ENCODE results near the gene CDH4. TPM values are rescaled to one million over a fixed set of nuclear protein-coding genes. Genes with fewer than 3 reads are reported as not detected.

The CDH4 gene
- total RNA-seq, 1 donor from 2014 or later: not detected

- H3K4me3 Mint-ChIP-seq: no peak overlapping the region
- no peaks in the 10 kb centered on the region for H3K27me3 Mint-ChIP-seq
- H3K4me1 Mint-ChIP-seq: no peaks in the 10 kb centered on the region
- peaks cover 1% of the 10 kb centered on the region for H3K9me3 Mint-ChIP-seq
- H3K36me3 Mint-ChIP-seq (ENCODE audit: low read depth): no peaks in the 10 kb centered on the region
- no peak for TF ChIP-seq CTCF (IDR thresholded peaks at IDR 0.05)
- ChIA-PET POLR2A (no interaction called here), CTCF (no interaction called here)
- H3K27ac Mint-ChIP-seq: no peak overlapping the region
- intact Hi-C loops (cut with micrococcal nuclease): no loop called here
- no peak for DNase-seq
- no peak for ATAC-seq (ENCODE audit: low read depth)
Observed at GRCh38 chr20:61513124-61514017, 261.3 kb downstream of the CDH4 start.

- Mint-ChIP-seq H3K27ac (no peak overlapping the region), H3K9me3 (peaks cover 6% of the 10 kb centered on the region), H3K4me3 (no peak overlapping the region), H3K36me3 (ENCODE audit: low read depth) (no peaks in the 10 kb centered on the region), H3K4me1 (no peaks in the 10 kb centered on the region), H3K27me3 (no peaks in the 10 kb centered on the region)
- ChIA-PET POLR2A (no interaction called here), CTCF (no interaction called here)
- ATAC-seq (ENCODE audit: low read depth): no peak
- no peak for TF ChIP-seq CTCF (IDR thresholded peaks at IDR 0.05)
- no peak for DNase-seq
- intact Hi-C loops (cut with micrococcal nuclease): no loop called here
Observed at GRCh38 chr20:61514018-61514365, 261.9 kb downstream of the CDH4 start.

GRCh38 chr20:61514396-61514795 lies 262.3 kb downstream of the CDH4 start:
- Mint-ChIP-seq H3K9me3 (peaks cover 6% of the 10 kb centered on the region), H3K4me1 (no peaks in the 10 kb centered on the region), H3K27me3 (no peaks in the 10 kb centered on the region), H3K36me3 (ENCODE audit: low read depth) (no peaks in the 10 kb centered on the region), H3K4me3 (no peak overlapping the region), H3K27ac (no peak overlapping the region)
- POLR2A ChIA-PET: no interaction called here
- DNase-seq (no peak), ATAC-seq (ENCODE audit: low read depth) (no peak)
- CTCF ChIA-PET: no interaction called here
- intact Hi-C loops (cut with micrococcal nuclease): no loop called here
- TF ChIP-seq CTCF (IDR thresholded peaks at IDR 0.05): no peak

- ATAC-seq (ENCODE audit: low read depth) (no peak), DNase-seq (no peak)
- TF ChIP-seq CTCF (IDR thresholded peaks at IDR 0.05): no peak
- peaks cover 6% of the 10 kb centered on the region for H3K9me3 Mint-ChIP-seq
- H3K4me3 Mint-ChIP-seq: no peak overlapping the region
- no peaks in the 10 kb centered on the region for H3K36me3 Mint-ChIP-seq (ENCODE audit: low read depth)
- CTCF ChIA-PET: no interaction called here
- no peak overlapping the region for H3K27ac Mint-ChIP-seq
- H3K27me3 Mint-ChIP-seq: no peaks in the 10 kb centered on the region
- no peaks in the 10 kb centered on the region for H3K4me1 Mint-ChIP-seq
- intact Hi-C loops (cut with micrococcal nuclease): no loop called here
- POLR2A ChIA-PET: no interaction called here
Observed at GRCh38 chr20:61514805-61515505, 262.9 kb downstream of the CDH4 start.

GRCh38 chr20:61515922-61516321 lies 263.9 kb downstream of the CDH4 start:
- ATAC-seq (ENCODE audit: low read depth) (no peak), DNase-seq (no peak)
- POLR2A ChIA-PET: no interaction called here
- intact Hi-C loops (cut with micrococcal nuclease): no loop called here
- Mint-ChIP-seq H3K36me3 (ENCODE audit: low read depth) (no peaks in the 10 kb centered on the region), H3K27me3 (no peaks in the 10 kb centered on the region), H3K4me1 (no peaks in the 10 kb centered on the region), H3K27ac (no peak overlapping the region), H3K9me3 (peaks cover 6% of the 10 kb centered on the region), H3K4me3 (no peak overlapping the region)
- TF ChIP-seq CTCF (IDR thresholded peaks at IDR 0.05): no peak
- CTCF ChIA-PET: no interaction called here

Data from activated B cell treated with CpG ODN at 0.5 μM for 24 hours (primary cell).